Measurements from ENCODE around the gene BOC.

DNA sequence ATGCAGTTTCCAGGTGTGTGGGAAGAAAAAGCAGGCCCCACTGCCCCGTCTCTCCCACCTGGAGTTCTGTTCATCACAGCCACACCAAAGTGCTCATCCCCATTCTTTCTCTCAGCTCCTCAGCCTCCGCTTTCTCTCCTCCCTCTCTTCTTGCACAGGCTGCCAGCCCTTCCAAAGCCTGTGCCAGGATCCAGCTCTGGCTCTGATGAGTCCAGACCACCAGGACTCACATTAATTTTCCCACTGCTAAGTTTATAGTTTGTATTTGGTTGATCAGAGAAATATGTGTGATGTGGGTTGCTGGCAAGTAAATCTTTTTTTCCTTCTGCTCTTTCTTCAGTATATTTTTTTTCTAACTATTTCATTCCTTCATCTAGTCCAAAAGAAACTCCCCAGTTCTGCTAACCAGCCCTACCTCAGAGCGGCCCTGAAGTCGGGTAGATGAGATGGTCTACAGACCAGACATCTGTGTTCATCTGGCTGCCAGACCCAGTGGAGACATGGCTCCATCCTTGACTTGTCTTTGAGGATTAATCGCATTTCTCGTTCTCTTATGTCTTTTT is 49.8 kb downstream of the BOC start:
- TF ChIP-seq, protein P1, sequence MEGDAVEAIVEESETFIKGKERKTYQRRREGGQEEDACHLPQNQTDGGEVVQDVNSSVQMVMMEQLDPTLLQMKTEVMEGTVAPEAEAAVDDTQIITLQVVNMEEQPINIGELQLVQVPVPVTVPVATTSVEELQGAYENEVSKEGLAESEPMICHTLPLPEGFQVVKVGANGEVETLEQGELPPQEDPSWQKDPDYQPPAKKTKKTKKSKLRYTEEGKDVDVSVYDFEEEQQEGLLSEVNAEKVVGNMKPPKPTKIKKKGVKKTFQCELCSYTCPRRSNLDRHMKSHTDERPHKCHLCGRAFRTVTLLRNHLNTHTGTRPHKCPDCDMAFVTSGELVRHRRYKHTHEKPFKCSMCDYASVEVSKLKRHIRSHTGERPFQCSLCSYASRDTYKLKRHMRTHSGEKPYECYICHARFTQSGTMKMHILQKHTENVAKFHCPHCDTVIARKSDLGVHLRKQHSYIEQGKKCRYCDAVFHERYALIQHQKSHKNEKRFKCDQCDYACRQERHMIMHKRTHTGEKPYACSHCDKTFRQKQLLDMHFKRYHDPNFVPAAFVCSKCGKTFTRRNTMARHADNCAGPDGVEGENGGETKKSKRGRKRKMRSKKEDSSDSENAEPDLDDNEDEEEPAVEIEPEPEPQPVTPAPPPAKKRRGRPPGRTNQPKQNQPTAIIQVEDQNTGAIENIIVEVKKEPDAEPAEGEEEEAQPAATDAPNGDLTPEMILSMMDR (conservative IDR thresholded peaks at IDR 0.05; ENCODE audit: low read length), result no peak
- TF ChIP-seq EZH2phosphoT487 (IDR thresholded peaks at IDR 0.05; ENCODE audit: borderline replicate concordance, low read depth, low read length), result no peak

Data from OCI-LY7 (cell line).